Choroid plexus epithelial cell (primary cell): ENCODE data around the gene DPP9.

Source experiments
- DNase-seq: peaks from one replicate; pipeline ENCODE4 v3.0.0-alpha.2; 2010; ENCODE audit warnings: low read depth
- H3K4me3 ChIP-seq: 2 replicates; pipeline ENCODE4 v1.5.1; 2011; ENCODE audit warnings: low read depth, mild to moderate bottlenecking, control low read depth, low read length, moderate library complexity
- CTCF ChIP-seq: conservative IDR thresholded peaks from 2 replicates; pipeline ENCODE4 v1.5.1; 2011; ENCODE audit warnings: low read depth, mild to moderate bottlenecking, control low read depth, inconsistent platforms, low read length, moderate library complexity

DPP9 gene

GRCh38 chr19:4711211-4711610 is 12.4 kb downstream of the DPP9 start:
- no peak for TF ChIP-seq CTCF
- DNase-seq, result no peak
- H3K4me3 ChIP-seq, result no peak overlapping the region

- TF ChIP-seq CTCF, result no peak
- DNase-seq, result no peak
- no peak overlapping the region for H3K4me3 ChIP-seq
These were observed 13.4 kb downstream of the DPP9 start for GRCh38 chr19:4710281-4710600.

- no peak overlapping the region for H3K4me3 ChIP-seq
- no peak for DNase-seq
- TF ChIP-seq CTCF, result no peak
These were observed 14.0 kb downstream of the DPP9 start for GRCh38 chr19:4709440-4710280.

- peak; percentile 64 for DNase-seq
- H3K4me3 ChIP-seq, result no peak overlapping the region
- no peak for TF ChIP-seq CTCF
These were observed 15.5 kb downstream of the DPP9 start for GRCh38 chr19:4707956-4708650.

- no peak for DNase-seq
- no peak overlapping the region for H3K4me3 ChIP-seq
- TF ChIP-seq CTCF, result no peak
These were observed 16.3 kb downstream of the DPP9 start for GRCh38 chr19:4707322-4707721.

GRCh38 chr19:4705413-4706131 is 18.1 kb downstream of the DPP9 start:
- TF ChIP-seq CTCF, result no peak
- no peak overlapping the region for H3K4me3 ChIP-seq
- no peak for DNase-seq

- no peak for TF ChIP-seq CTCF
- no peak for DNase-seq
- no peak overlapping the region for H3K4me3 ChIP-seq
These were observed 19.3 kb downstream of the DPP9 start for GRCh38 chr19:4704317-4704673.
